ENCODE results near the gene DACT3. TPM values are rescaled to one million over a fixed set of nuclear protein-coding genes. Genes with fewer than 3 reads are reported as not detected.

The DACT3 gene
- total RNA-seq, 1 experiment from 2014 or later, result 1.0 TPM

DNA sequence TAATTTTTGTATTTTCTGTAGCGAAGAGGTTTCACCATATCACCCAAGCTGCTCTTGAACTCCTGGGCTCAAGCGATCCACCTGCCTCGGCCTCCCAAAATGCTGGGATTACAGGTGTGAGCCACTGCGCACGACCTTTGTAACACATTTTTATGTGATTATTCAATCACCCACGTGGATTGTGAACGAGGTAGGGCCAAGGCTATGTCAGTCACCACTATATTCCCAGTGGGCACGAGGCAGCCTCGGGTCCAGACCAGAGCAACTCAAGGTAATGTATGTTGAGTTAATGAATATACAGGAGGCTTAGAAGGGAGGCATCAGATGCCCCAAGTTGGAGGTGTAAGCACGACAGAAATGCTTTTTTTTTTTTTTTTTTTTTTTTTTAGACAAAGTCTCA is 45.0 kb downstream of the DACT3 start:
- ChIA-PET POLR2A (no interaction called here), CTCF (interaction anchor here (0.5 kb wide), 1 partner anchor 67 kb away, joined by 5 read pairs; no protein-coding TSS in a partner anchor)
- no peak for TF ChIP-seq SIN3A (IDR thresholded peaks at IDR 0.05; ENCODE audit: borderline replicate concordance, insufficient read depth, low read depth, low read length)
- TF ChIP-seq, protein P1, sequence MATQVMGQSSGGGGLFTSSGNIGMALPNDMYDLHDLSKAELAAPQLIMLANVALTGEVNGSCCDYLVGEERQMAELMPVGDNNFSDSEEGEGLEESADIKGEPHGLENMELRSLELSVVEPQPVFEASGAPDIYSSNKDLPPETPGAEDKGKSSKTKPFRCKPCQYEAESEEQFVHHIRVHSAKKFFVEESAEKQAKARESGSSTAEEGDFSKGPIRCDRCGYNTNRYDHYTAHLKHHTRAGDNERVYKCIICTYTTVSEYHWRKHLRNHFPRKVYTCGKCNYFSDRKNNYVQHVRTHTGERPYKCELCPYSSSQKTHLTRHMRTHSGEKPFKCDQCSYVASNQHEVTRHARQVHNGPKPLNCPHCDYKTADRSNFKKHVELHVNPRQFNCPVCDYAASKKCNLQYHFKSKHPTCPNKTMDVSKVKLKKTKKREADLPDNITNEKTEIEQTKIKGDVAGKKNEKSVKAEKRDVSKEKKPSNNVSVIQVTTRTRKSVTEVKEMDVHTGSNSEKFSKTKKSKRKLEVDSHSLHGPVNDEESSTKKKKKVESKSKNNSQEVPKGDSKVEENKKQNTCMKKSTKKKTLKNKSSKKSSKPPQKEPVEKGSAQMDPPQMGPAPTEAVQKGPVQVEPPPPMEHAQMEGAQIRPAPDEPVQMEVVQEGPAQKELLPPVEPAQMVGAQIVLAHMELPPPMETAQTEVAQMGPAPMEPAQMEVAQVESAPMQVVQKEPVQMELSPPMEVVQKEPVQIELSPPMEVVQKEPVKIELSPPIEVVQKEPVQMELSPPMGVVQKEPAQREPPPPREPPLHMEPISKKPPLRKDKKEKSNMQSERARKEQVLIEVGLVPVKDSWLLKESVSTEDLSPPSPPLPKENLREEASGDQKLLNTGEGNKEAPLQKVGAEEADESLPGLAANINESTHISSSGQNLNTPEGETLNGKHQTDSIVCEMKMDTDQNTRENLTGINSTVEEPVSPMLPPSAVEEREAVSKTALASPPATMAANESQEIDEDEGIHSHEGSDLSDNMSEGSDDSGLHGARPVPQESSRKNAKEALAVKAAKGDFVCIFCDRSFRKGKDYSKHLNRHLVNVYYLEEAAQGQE (IDR thresholded peaks at IDR 0.05; ENCODE audit: insufficient read depth in 1 of 2, low read depth in 2 of 2, low read length in 1 of 2), result no peak
- no peak for TF ChIP-seq POLR2AphosphoS5 (IDR thresholded peaks at IDR 0.05; ENCODE audit: low read depth, low read length)
- TF ChIP-seq, protein P2, sequence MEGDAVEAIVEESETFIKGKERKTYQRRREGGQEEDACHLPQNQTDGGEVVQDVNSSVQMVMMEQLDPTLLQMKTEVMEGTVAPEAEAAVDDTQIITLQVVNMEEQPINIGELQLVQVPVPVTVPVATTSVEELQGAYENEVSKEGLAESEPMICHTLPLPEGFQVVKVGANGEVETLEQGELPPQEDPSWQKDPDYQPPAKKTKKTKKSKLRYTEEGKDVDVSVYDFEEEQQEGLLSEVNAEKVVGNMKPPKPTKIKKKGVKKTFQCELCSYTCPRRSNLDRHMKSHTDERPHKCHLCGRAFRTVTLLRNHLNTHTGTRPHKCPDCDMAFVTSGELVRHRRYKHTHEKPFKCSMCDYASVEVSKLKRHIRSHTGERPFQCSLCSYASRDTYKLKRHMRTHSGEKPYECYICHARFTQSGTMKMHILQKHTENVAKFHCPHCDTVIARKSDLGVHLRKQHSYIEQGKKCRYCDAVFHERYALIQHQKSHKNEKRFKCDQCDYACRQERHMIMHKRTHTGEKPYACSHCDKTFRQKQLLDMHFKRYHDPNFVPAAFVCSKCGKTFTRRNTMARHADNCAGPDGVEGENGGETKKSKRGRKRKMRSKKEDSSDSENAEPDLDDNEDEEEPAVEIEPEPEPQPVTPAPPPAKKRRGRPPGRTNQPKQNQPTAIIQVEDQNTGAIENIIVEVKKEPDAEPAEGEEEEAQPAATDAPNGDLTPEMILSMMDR (IDR thresholded peaks at IDR 0.05), result no peak
- TF ChIP-seq TCF7L2 (IDR thresholded peaks at IDR 0.05; ENCODE audit: low read depth, low read length), result no peak
- intact Hi-C loops (cut with micrococcal nuclease; ENCODE audit: unreplicated experiment) (no loop called here), in situ Hi-C loops (cut with HindIII; ENCODE audit: low pct_unique_long_range_greater_than_20kb, low sequenced_read_pairs) (no loop called here)
- ATAC-seq (no peak), DNase-seq (ENCODE audit: low read depth, low spot score) (no peak)
- BruUV-seq (replicated peaks), result no TSS peak
- no peaks in the 10 kb centered on the region for H3K9me3 ChIP-seq (ENCODE audit: control insufficient read depth, insufficient read depth, low read depth, low read length)
- H3K36me3 ChIP-seq (ENCODE audit: control insufficient read depth, insufficient read depth, low read length), result no peaks in the 10 kb centered on the region
- H3K27me3 ChIP-seq (ENCODE audit: control insufficient read depth, insufficient read depth, low read length), result no peaks in the 10 kb centered on the region
- no peaks in the 10 kb centered on the region; the same call in 1 of the 2 replicates for H3K4me1 ChIP-seq (ENCODE audit: control insufficient read depth, insufficient read depth, low read length)
- H3K27ac ChIP-seq (ENCODE audit: low read length), result no peak overlapping the region
- H3K4me3 ChIP-seq (ENCODE audit: low read depth in 2 of 2, low read length in 2 of 2), result no peak overlapping the region

DNA sequence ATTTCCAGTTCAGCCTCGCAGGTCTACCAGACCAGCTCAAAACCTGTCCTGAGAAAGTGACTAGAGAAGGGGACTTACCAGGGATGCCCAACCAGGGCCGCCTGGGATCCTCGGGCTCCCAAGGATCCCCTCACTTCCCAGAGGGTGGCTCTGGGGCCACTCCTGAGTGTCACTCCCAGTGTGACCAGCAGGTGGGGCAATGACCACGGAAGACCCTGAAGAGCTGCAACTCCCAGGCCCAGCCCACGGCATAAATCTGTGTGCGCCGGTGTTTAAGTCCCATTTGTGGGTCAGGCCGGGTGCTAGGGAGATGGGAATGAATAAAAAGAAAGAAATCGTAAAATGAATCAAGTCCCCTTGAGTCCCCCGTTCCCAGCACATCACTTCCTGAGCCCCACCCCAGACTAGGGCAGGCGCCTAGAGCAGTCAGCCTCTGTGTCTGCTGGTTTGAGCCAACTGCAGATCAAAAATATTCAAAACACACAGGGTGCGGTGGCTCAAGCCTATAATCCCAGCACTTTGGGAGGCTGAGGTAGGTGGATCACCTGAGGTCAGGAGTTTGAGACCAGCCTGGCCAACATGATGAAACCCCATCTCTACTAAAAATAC is 46.8 kb downstream of the DACT3 start:
- CTCF ChIA-PET, result interaction anchor here (0.6 to 1.7 kb wide), 6 partner anchors 13 to 155 kb away, joined by 3 to 10 read pairs (median 4); partner anchors contain the start of genes DACT3 and GNG8
- Histone ChIP-seq H3K4me1 (ENCODE audit: control insufficient read depth, insufficient read depth, low read length) (no peaks in the 10 kb centered on the region; the same call in 1 of the 2 replicates), H3K9me3 (ENCODE audit: control insufficient read depth, insufficient read depth, low read depth, low read length) (no peaks in the 10 kb centered on the region), H3K36me3 (ENCODE audit: control insufficient read depth, insufficient read depth, low read length) (no peaks in the 10 kb centered on the region), H3K27ac (ENCODE audit: low read length) (no peak overlapping the region), H3K27me3 (ENCODE audit: control insufficient read depth, insufficient read depth, low read length) (no peaks in the 10 kb centered on the region), H3K4me3 (ENCODE audit: low read depth in 2 of 2, low read length in 2 of 2) (no peak overlapping the region)
- ATAC-seq (peak; percentile 87), DNase-seq (ENCODE audit: low read depth, low spot score) (no peak)
- intact Hi-C loops (cut with micrococcal nuclease; ENCODE audit: unreplicated experiment), result loop anchor here (1.0 kb wide), 1 partner anchor 48 kb away; no protein-coding TSS in a partner anchor
- no peak for TF ChIP-seq TCF7L2 (IDR thresholded peaks at IDR 0.05; ENCODE audit: low read depth, low read length)
- TF ChIP-seq, protein P2 (IDR thresholded peaks at IDR 0.05), result peak; percentile 85
- POLR2A ChIA-PET, result no interaction called here
- BruUV-seq (replicated peaks), result no TSS peak
- in situ Hi-C loops (cut with HindIII; ENCODE audit: low pct_unique_long_range_greater_than_20kb, low sequenced_read_pairs), result no loop called here
